ELF-1 (cell line): Measurements from ENCODE around the gene RXRG.
"Not testable (repeated sequence)": the region's sequence is repeated elsewhere in the genome, so short reads cannot be mapped to it uniquely, and the experiment has no call there.

Experiments used
- DNase-seq: peaks from one replicate; pipeline ENCODE4 v3.0.0-alpha.2; 2016; ENCODE audit warnings: low read depth, low spot score

Gene RXRG

DNA sequence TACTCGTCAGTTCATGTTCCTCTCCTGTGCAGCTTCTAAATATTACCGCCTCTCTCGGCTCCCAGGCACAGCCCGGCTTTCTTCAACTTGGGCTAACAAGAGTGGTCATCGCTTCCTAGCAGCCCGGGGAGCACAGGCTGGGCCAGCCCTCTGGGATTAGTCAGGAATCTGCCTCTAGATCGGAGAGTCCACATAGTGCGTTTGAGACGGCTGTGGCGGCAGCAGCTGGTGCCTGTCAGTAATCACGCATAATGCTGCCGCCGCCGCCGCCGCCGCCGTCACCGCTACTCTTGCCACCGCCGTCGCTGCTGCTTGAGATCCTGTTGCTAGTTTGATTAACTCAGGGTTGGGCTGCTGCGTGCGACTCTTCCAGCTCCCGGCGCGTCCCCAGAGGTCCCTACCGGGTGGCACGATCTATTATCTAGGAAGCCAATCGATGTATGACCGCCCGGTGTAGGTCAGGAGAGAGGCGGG lies at the start of gene RXRG:
TSS of gene RXRG (minus strand) at position 230 of the 474 bp plus-strand sequence. CDS start 233 bp downstream, outside the sequence.
- peak; percentile 78 for DNase-seq

GRCh38 chr1:165492845-165493373 lies 48.0 kb upstream of the RXRG start:
- no peak for DNase-seq

GRCh38 chr1:165490175-165490574 lies 45.2 kb upstream of the RXRG start:
- DNase-seq = no peak

- DNase-seq = no peak
These were observed 43.0 kb upstream of the RXRG start for GRCh38 chr1:165487921-165488320.

DNA sequence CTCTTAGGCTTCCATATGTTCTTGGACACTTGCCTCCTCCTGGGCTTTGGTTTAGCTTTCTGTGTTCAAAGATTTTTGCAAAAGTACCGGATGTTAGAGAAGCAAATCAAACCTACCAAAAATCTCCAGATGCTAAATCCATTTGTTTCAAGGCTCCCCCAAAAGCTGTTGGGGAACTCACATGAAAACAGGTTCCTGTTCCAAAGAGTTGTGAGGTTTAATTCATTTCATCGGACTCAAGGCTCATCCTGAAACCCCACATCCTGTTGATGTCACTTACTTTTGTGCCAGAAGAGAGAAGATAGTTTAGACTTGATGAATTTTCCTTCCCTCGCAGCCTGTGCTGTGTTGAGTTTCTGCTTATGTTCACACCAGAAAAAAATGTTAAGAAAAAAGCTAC lies 41.7 kb upstream of the RXRG start:
- DNase-seq = no peak

DNA sequence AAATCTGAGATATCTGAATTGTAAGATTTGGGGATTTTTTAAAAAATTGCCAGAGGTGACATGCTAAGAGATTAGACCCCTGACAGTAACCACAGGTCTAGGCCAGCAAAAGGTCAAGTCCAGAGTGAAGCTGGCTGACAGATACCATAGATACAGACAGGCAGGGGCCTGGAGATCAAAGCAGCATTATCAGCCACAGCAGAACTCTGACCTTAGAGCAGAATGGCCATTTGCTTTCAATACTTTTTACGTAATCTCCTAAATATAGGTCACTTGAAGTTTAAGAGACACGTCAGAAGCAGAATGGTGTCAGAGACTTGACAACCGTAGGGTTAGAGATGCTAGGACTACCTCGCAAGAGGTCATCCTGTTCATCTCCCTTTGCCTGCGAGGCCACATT lies 40.8 kb upstream of the RXRG start:
- DNase-seq = no peak

- DNase-seq = no peak
These were observed 39.6 kb upstream of the RXRG start for GRCh38 chr1:165484532-165484931.

GRCh38 chr1:165483412-165483811 lies 38.5 kb upstream of the RXRG start:
- no peak for DNase-seq

DNA sequence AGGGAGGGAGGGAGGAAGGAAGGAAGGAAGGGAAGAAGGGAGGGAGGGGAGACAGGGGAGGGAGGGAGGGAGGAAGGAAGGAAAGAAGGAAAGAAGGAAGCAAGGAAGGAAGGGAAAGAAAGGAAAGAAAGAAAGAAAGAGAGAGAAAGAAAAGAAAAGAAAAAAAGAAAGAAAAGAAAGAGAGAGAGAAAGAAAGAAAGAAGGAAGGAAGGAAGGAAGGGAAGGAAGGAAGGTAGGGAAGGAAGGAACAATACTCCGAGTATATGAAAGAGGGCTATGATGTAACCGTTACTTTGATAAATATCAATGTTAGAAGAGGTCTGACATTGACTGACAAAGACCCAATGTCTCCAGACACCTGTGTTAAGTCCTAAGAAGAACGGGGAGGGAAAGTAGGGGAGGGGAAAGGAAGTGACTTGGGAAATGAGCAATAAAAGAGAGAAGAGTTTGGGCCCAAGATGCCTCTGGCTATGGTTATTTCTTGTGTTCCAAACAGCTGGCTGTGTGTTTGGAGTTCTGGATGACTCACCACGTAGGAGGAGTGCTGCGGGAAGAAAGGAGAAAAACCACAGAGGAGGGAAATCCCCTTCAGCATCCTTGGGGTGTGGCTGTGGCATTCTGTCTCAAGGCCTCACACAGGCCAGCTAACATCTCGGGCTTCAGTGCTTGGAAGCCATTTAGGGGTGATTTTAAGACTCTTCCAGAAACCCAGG lies 37.0 kb upstream of the RXRG start:
- peak; percentile 70 for DNase-seq

GRCh38 chr1:165476776-165477175 lies 31.9 kb upstream of the RXRG start:
- DNase-seq = no peak

GRCh38 chr1:165474196-165474595 lies 29.3 kb upstream of the RXRG start:
- no peak for DNase-seq

DNA sequence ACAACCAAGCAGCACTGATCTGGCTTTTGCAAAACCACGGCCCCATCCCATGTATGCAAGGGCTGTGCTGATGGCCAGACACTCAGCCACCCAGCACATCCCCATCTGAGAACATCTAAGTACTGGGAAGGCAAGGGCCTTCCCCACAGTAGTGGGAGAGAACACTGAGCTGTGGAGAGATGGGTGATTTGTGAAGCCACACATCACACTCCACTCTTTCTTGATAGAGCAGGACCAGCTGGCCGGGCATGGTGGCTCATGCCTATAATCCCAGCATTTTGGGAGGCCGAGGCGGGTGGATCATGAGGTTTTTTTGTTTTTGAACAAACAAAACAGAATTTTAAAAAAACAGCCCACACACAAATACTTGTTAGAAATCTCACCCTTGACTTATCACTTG lies 28.2 kb upstream of the RXRG start:
- DNase-seq = no peak

DNA sequence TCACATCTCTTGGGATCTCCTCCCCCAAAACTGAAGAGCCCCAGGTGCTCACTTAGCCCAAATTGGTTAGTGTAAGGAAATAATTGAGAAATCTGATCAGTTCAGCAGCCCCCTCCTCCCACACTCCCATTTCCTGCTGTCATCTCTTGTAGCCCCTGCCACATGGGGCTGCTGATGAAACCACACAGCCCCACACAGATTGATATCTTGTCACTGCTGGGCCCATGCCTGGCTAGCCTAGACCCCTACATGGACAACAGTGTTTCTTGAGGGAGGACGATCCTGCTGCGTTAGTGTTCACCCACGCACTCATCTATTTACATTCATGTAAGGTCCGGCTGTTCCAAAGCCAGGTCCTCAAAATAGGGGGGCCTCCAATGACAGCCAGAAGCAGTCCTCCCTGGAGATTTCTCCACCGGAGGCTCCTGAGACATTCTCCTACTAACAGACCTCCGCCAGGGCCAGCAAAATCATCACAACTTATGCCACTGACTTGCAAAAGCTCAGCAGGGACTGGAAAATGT lies 23.9 kb upstream of the RXRG start:
- no peak for DNase-seq

GRCh38 chr1:165468253-165468652 lies 23.3 kb upstream of the RXRG start:
- no peak for DNase-seq

DNA sequence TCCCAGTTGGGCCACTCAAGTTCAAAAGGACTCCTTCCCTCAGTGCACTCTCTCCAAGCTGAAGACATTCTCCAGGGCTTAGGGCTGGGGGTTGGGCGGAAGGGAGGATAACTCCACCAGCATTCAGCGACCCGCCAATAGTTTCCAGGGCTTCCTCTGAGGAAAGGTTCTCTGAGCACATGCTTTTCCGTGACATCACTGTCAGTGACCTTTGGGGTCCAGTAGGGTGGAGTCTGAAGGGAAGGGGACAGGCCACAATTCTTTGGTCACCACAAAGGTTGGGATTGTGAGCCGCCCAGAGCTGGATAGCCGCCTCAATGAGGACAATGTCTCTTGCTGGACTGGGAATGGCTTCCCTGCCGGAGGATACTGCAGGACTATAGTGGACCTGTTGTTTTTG lies 22.8 kb upstream of the RXRG start:
- DNase-seq = no peak

- DNase-seq = no peak
These were observed 19.1 kb upstream of the RXRG start for GRCh38 chr1:165463978-165464377.

DNA sequence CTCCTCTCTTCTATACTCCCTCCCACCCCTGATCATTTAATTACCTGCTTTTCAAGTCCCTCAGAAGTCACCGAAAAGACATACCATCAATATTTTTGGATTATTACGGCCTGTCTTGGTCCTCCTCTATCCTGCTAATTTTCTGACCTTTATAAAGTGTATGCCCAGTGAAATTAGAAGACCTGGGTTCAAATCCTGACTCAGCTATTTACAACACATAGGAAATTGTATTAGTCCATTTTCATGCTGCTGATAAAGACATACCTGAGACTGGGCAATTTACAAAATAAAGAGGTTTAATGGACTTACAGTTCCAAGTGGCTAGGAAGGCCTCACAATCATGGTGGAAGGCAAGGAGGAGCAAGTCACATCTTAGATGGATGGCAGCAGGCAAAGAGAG lies 14.8 kb upstream of the RXRG start:
- DNase-seq = not testable (repeated sequence)

DNA sequence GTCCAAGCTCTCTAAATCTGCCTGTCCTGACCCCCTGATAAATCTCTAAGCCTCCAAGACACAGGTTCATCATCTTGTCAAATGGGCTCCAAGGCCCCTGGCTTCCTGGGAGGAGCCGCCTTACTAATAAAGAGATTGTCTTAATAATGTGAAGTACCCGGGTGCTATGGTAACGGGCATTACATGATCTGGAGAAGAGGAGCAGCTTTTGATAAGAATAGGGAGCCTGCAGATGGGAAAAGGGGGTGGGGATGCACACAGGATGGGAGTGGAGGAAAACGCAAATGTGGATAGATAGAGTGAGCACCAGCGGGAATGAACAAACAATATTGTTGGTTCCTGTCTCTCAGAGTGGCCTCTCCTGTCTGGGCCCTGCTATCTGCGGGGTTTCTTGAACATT lies 11.9 kb upstream of the RXRG start:
- DNase-seq = no peak

- no peak for DNase-seq
These were observed 11.2 kb upstream of the RXRG start for GRCh38 chr1:165456114-165456513.

- no peak for DNase-seq
These were observed 10.2 kb upstream of the RXRG start for GRCh38 chr1:165455111-165455510.

- DNase-seq = no peak
These were observed 9.2 kb upstream of the RXRG start for GRCh38 chr1:165454091-165454610.

- DNase-seq = no peak
These were observed 7.6 kb upstream of the RXRG start for GRCh38 chr1:165452336-165453130.
